ENCODE measurements around the gene EFNA5. TPM values are rescaled to one million over a fixed set of nuclear protein-coding genes. Genes with fewer than 3 reads are reported as not detected.
"Not testable (repeated sequence)": the region's sequence is repeated elsewhere in the genome, so short reads cannot be mapped to it uniquely, and the experiment has no call there.

The EFNA5 gene
- polyA plus RNA-seq, 10 donors = 3.0 to 18.5 (median 4.8) TPM

- DNase-seq = not testable (repeated sequence)
Observed at GRCh38 chr5:107494129-107494528, 176.6 kb downstream of the EFNA5 start.

GRCh38 chr5:107487056-107487542 lies 183.6 kb downstream of the EFNA5 start:
- DNase-seq = peak in 1 of 3 donors; percentile 20

- DNase-seq = no peak
Observed at GRCh38 chr5:107486489-107486888, 184.2 kb downstream of the EFNA5 start.

GRCh38 chr5:107485184-107485583 lies 185.6 kb downstream of the EFNA5 start:
- no peak for DNase-seq

GRCh38 chr5:107484281-107484680 lies 186.5 kb downstream of the EFNA5 start:
- no peak for DNase-seq

- peak in 1 of 3 donors; percentile 26 for DNase-seq
Observed at GRCh38 chr5:107483231-107484024, 187.3 kb downstream of the EFNA5 start.

- no peak for DNase-seq
Observed at GRCh38 chr5:107478068-107478641, 192.6 kb downstream of the EFNA5 start.

- DNase-seq = no peak
Observed at GRCh38 chr5:107477492-107477891, 193.2 kb downstream of the EFNA5 start.

GRCh38 chr5:107476783-107477182 lies 194.0 kb downstream of the EFNA5 start:
- DNase-seq = no peak

- DNase-seq = no peak
Observed at GRCh38 chr5:107474716-107475489, 195.8 kb downstream of the EFNA5 start.

GRCh38 chr5:107474361-107474715 lies 196.4 kb downstream of the EFNA5 start:
- no peak for DNase-seq

GRCh38 chr5:107472620-107473064 lies 198.1 kb downstream of the EFNA5 start:
- DNase-seq = no peak

GRCh38 chr5:107470295-107470582 lies 200.5 kb downstream of the EFNA5 start:
- no peak for DNase-seq

GRCh38 chr5:107469485-107470294 lies 201.0 kb downstream of the EFNA5 start:
- peak in 1 of 3 donors; percentile 56 for DNase-seq

GRCh38 chr5:107469064-107469463 lies 201.7 kb downstream of the EFNA5 start:
- no peak for DNase-seq

GRCh38 chr5:107468276-107468675 lies 202.5 kb downstream of the EFNA5 start:
- no peak for DNase-seq

GRCh38 chr5:107467137-107467932 lies 203.4 kb downstream of the EFNA5 start:
- DNase-seq = no peak

GRCh38 chr5:107466233-107466769 lies 204.4 kb downstream of the EFNA5 start:
- DNase-seq = peak in 1 of 3 donors; percentile 30

GRCh38 chr5:107464876-107465275 lies 205.9 kb downstream of the EFNA5 start:
- no peak for DNase-seq

- no peak for DNase-seq
Observed at GRCh38 chr5:107464416-107464815, 206.3 kb downstream of the EFNA5 start.

- DNase-seq = no peak
Observed at GRCh38 chr5:107463731-107464130, 207.0 kb downstream of the EFNA5 start.
